Endothelial cell of umbilical vein (primary cell): ENCODE measurements around the gene CLTC.

Experiments used
- CTCF ChIP-seq, 2 donors: IDR thresholded peaks; 1 replicate in 1 of 2; 2 replicates in 1 of 2; pipeline ENCODE4 v1.5.1; 2011; ENCODE audit warnings: low read length in 2 of 2, mild to moderate bottlenecking in 2 of 2, moderate library complexity in 2 of 2, control low read depth in 1 of 2, inconsistent platforms in 1 of 2, low read depth in 1 of 2; ENCODE audit not compliant: insufficient read depth in 1 of 2; ENCODE audit errors: extremely low read depth in 1 of 2
- EZH2 ChIP-seq: IDR thresholded peaks from 2 replicates; pipeline ENCODE4 v1.6.1; 2012; ENCODE audit warnings: borderline replicate concordance, low read depth, mild to moderate bottlenecking, moderate library complexity, low read length, inconsistent platforms; ENCODE audit not compliant: severe bottlenecking

- no peak for TF ChIP-seq CTCF (IDR thresholded peaks at IDR 0.05; ENCODE audit: extremely low read depth in 1 of 2, insufficient read depth in 1 of 2, low read depth in 1 of 2, low read length in 2 of 2)
- TF ChIP-seq EZH2 = no peak
These were observed 114.5 kb downstream of the CLTC start for GRCh38 chr17:59734226-59734625.
